ENCODE data around the gene DAPL1. TPM values are rescaled to one million over a fixed set of nuclear protein-coding genes. Genes with fewer than 3 reads are reported as not detected.

Gene DAPL1
- polyA plus RNA-seq, 3 donors: not detected

- intact Hi-C loops (cut with micrococcal nuclease): no loop called here
- H4K20me1 ChIP-seq (ENCODE audit: insufficient read depth, low read length): no peaks in the 10 kb centered on the region
- no peaks in the 10 kb centered on the region for H3K79me2 ChIP-seq (ENCODE audit: insufficient read depth, low read length)
- Mint-ChIP-seq H3K4me1 (no peaks in the 10 kb centered on the region), H3K9me3 (peaks cover 0 to 13% (median 0%) of the 10 kb centered on the region in 7 donors), H3K36me3 (no peaks in the 10 kb centered on the region), H3K27me3 (ENCODE audit: low read depth in 3 of 3) (peaks cover 0 to 5% (median 0%) of the 10 kb centered on the region in 3 donors), H3K4me3 (no peak overlapping the region), H3K27ac (no peak overlapping the region)
- no peaks in the 10 kb centered on the region for H3K9me3 ChIP-seq (replicated peaks in 1 of 2; ENCODE audit: control insufficient read depth in 1 of 2, insufficient read depth in 1 of 2, low read length in 2 of 2)
- no peak for TF ChIP-seq CTCF (IDR thresholded peaks at IDR 0.05)
- 80% methylated on average over 1 of the region's 1 CpG for WGBS (ENCODE audit: insufficient coverage)
- H3K4me1 ChIP-seq (ENCODE audit: control insufficient read depth in 1 of 2, insufficient read depth in 2 of 2, low read length in 2 of 2): no peaks in the 10 kb centered on the region
- H3K4me3 ChIP-seq (replicated peaks in 1 of 3; ENCODE audit: low read depth in 2 of 3, low read length in 3 of 3): no peak overlapping the region
- H3K9ac ChIP-seq (ENCODE audit: insufficient read depth, low read length, poor library complexity, severe bottlenecking): no peak overlapping the region
- H2AFZ ChIP-seq (ENCODE audit: insufficient read depth, low read depth, low read length, poor library complexity, severe bottlenecking): no peak overlapping the region
- H3K27ac ChIP-seq (ENCODE audit: low read depth in 1 of 2, low read length in 2 of 2): no peak overlapping the region
- no peaks in the 10 kb centered on the region for H3K36me3 ChIP-seq (replicated peaks in 1 of 2; ENCODE audit: control insufficient read depth in 1 of 2, insufficient read depth in 2 of 2, low read length in 2 of 2)
- H3K4me2 ChIP-seq (replicated peaks; ENCODE audit: extremely low read depth, low read length, poor library complexity, severe bottlenecking): no peak overlapping the region
- DNase-seq: no peak
- no peaks in the 10 kb centered on the region for H3K27me3 ChIP-seq (ENCODE audit: control insufficient read depth in 2 of 2, insufficient read depth in 2 of 2, low read length in 2 of 2)
Measured at GRCh38 chr2:158815166-158815565, 20.0 kb downstream of the DAPL1 start.

DNA sequence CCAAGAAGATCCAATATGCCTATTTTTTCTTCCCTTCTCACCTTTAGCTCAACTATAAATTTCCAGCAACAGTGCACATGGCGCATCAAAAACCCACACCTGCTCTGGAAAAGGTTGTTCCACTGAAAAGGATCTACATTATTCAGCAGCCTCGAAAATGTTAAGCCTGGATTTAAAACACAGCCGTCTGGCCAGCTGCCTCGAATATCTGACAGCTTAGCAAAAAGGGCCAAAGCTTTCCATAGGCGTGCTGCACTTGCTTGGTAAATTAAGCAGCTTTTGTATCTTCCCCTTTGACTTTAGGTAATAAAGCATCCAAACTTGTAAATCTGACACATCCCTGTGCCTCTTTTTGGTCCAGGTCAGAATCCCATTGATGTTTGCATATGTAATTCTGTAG, 20.5 kb downstream of the DAPL1 start:
- H3K9me3 Mint-ChIP-seq: peaks cover 0 to 13% (median 0%) of the 10 kb centered on the region in 7 donors
- H3K4me2 ChIP-seq (replicated peaks; ENCODE audit: extremely low read depth, low read length, poor library complexity, severe bottlenecking): no peak overlapping the region
- peaks cover 0 to 3% (median 0%) of the 10 kb centered on the region in 3 donors for H3K27me3 Mint-ChIP-seq (ENCODE audit: low read depth in 3 of 3)
- no peaks in the 10 kb centered on the region for H3K36me3 ChIP-seq (replicated peaks in 1 of 2; ENCODE audit: control insufficient read depth in 1 of 2, insufficient read depth in 2 of 2, low read length in 2 of 2)
- no peak overlapping the region for H3K4me3 Mint-ChIP-seq
- no peak overlapping the region for H2AFZ ChIP-seq (ENCODE audit: insufficient read depth, low read depth, low read length, poor library complexity, severe bottlenecking)
- no peak overlapping the region for H3K27ac ChIP-seq (ENCODE audit: low read depth in 1 of 2, low read length in 2 of 2)
- no peaks in the 10 kb centered on the region for H3K27me3 ChIP-seq (ENCODE audit: control insufficient read depth in 2 of 2, insufficient read depth in 2 of 2, low read length in 2 of 2)
- H4K20me1 ChIP-seq (ENCODE audit: insufficient read depth, low read length): no peaks in the 10 kb centered on the region
- H3K79me2 ChIP-seq (ENCODE audit: insufficient read depth, low read length): no peaks in the 10 kb centered on the region
- intact Hi-C loops (cut with micrococcal nuclease): no loop called here
- no peak overlapping the region for H3K27ac Mint-ChIP-seq
- no peak for DNase-seq
- no peak for TF ChIP-seq CTCF (IDR thresholded peaks at IDR 0.05)
- no peaks in the 10 kb centered on the region for H3K4me1 ChIP-seq (ENCODE audit: control insufficient read depth in 1 of 2, insufficient read depth in 2 of 2, low read length in 2 of 2)
- WGBS (ENCODE audit: insufficient coverage): 92% methylated on average over 4 of the region's 5 CpGs
- H3K36me3 Mint-ChIP-seq: no peaks in the 10 kb centered on the region
- no peaks in the 10 kb centered on the region for H3K9me3 ChIP-seq (replicated peaks in 1 of 2; ENCODE audit: control insufficient read depth in 1 of 2, insufficient read depth in 1 of 2, low read length in 2 of 2)
- no peak overlapping the region for H3K9ac ChIP-seq (ENCODE audit: insufficient read depth, low read length, poor library complexity, severe bottlenecking)
- H3K4me1 Mint-ChIP-seq: no peaks in the 10 kb centered on the region
- H3K4me3 ChIP-seq (replicated peaks in 1 of 3; ENCODE audit: low read depth in 2 of 3, low read length in 3 of 3): no peak overlapping the region

Measured in CD14-positive monocyte (primary cell).